Liver (tissue), 9 donors: Measurements from ENCODE around the gene IL17RC. TPM values are rescaled to one million over a fixed set of nuclear protein-coding genes. Genes with fewer than 3 reads are reported as not detected.
A peak's percentile ranks its signal among the peaks of the same experiment; 100 is the strongest.

Experiments
- DNase-seq: peaks from one replicate; pipeline ENCODE4 v3.0.0-alpha.2; 2017; ENCODE audit warnings: low spot score
- H3K27ac ChIP-seq, 2 donors: one replicate each; pipeline ENCODE4 v1.7.0; 2013; ENCODE audit warnings: inconsistent platforms in 2 of 2, low read length in 2 of 2, control low read depth in 1 of 2, low read depth in 1 of 2, mild to moderate bottlenecking in 1 of 2
- H3K27me3 ChIP-seq, 4 donors: one replicate each; pipeline versions ENCODE4 v1.6.1 to v1.7.0; 2013; ENCODE audit warnings: low read length in 3 of 4, inconsistent platforms in 1 of 4, mild to moderate bottlenecking in 1 of 4, moderate library complexity in 1 of 4; ENCODE audit not compliant: control insufficient read depth in 4 of 4, insufficient read depth in 4 of 4
- H3K36me3 ChIP-seq, 4 donors: one replicate each; pipeline versions ENCODE4 v1.6.1 to v1.7.0; 2013; ENCODE audit warnings: low read length in 3 of 4, mild to moderate bottlenecking in 3 of 4, low read depth in 1 of 4, moderate library complexity in 1 of 4; ENCODE audit not compliant: control insufficient read depth in 4 of 4, insufficient read depth in 3 of 4
- H3K4me1 ChIP-seq, 4 donors: one replicate each; pipeline versions ENCODE4 v1.6.1 to v1.7.0; 2013; ENCODE audit warnings: low read length in 3 of 4, mild to moderate bottlenecking in 3 of 4, moderate library complexity in 1 of 4; ENCODE audit not compliant: control insufficient read depth in 4 of 4, insufficient read depth in 4 of 4
- H3K4me3 ChIP-seq, 3 donors: one replicate each; pipeline versions ENCODE4 v1.6.1 to v1.7.0; 2013; ENCODE audit warnings: low read length in 3 of 3, control low read depth in 1 of 3, low read depth in 1 of 3, mild to moderate bottlenecking in 1 of 3
- H3K9ac ChIP-seq, 2 donors: one replicate each; pipeline ENCODE4 v1.7.0; 2013; ENCODE audit warnings: low read length in 2 of 2, mild to moderate bottlenecking in 2 of 2, moderate library complexity in 2 of 2, control low read depth in 1 of 2, low read depth in 1 of 2
- H3K9me3 ChIP-seq, 4 donors: one replicate each; pipeline versions ENCODE4 v1.6.1 to v1.7.0; 2013; ENCODE audit warnings: low read length in 3 of 4; ENCODE audit not compliant: control insufficient read depth in 4 of 4
- ATF3 ChIP-seq: IDR thresholded peaks from 2 replicates; pipeline ENCODE4 v1.6.1; 2016; ENCODE audit warnings: antibody characterized with exemption
- EGR1 ChIP-seq, 2 donors: IDR thresholded peaks; 2 replicates each; pipeline ENCODE4 v1.6.1; 2016 to 2018; ENCODE audit warnings: antibody characterized with exemption in 2 of 2, low read depth in 2 of 2
- FOXA1 ChIP-seq: IDR thresholded peaks from 2 replicates; pipeline ENCODE4 v1.6.1; 2016; ENCODE audit warnings: antibody characterized with exemption
- FOXA2 ChIP-seq: IDR thresholded peaks from 2 replicates; pipeline ENCODE4 v1.6.1; 2016; ENCODE audit warnings: antibody characterized with exemption
- GABPA ChIP-seq, 2 donors: IDR thresholded peaks in 1 of 2; conservative IDR thresholded peaks in 1 of 2; 2 replicates each; pipeline ENCODE4 v1.6.1; 2016; ENCODE audit warnings: antibody characterized with exemption in 2 of 2, mild to moderate bottlenecking in 1 of 2, moderate library complexity in 1 of 2
- HNF4A ChIP-seq, 2 donors: conservative IDR thresholded peaks; 2 replicates each; pipeline ENCODE4 v1.6.1; 2016; ENCODE audit warnings: antibody characterized with exemption in 2 of 2, mild to moderate bottlenecking in 2 of 2
- HNF4G ChIP-seq: IDR thresholded peaks from 2 replicates; pipeline ENCODE4 v1.6.1; 2016; ENCODE audit warnings: antibody characterized with exemption
- JUND ChIP-seq, 2 donors: IDR thresholded peaks; 2 replicates each; pipeline ENCODE4 v1.6.1; 2016; ENCODE audit warnings: antibody characterized with exemption in 2 of 2
- MAX ChIP-seq: IDR thresholded peaks from 2 replicates; pipeline ENCODE4 v1.6.1; 2016; ENCODE audit warnings: antibody characterized with exemption
- NR2F2 ChIP-seq: IDR thresholded peaks from 2 replicates; pipeline ENCODE4 v1.6.1; 2016; ENCODE audit warnings: antibody characterized with exemption
- RAD21 ChIP-seq, 2 donors: IDR thresholded peaks; 2 replicates each; pipeline ENCODE4 v1.6.1; 2016; ENCODE audit warnings: antibody characterized with exemption in 2 of 2, mild to moderate bottlenecking in 2 of 2
- REST ChIP-seq: IDR thresholded peaks from 2 replicates; pipeline ENCODE4 v1.6.1; 2016; ENCODE audit warnings: antibody characterized with exemption, mild to moderate bottlenecking
- RXRA ChIP-seq, 2 donors: IDR thresholded peaks; 2 replicates each; pipeline ENCODE4 v1.6.1; 2017 to 2018; ENCODE audit warnings: antibody characterized with exemption in 2 of 2, mild to moderate bottlenecking in 1 of 2
- SP1 ChIP-seq: IDR thresholded peaks from 2 replicates; pipeline ENCODE4 v1.6.1; 2018; ENCODE audit warnings: antibody characterized with exemption, mild to moderate bottlenecking
- TAF1 ChIP-seq: conservative IDR thresholded peaks from 2 replicates; pipeline ENCODE4 v1.6.1; 2016; ENCODE audit warnings: antibody characterized with exemption, mild to moderate bottlenecking
- YY1 ChIP-seq: IDR thresholded peaks from 2 replicates; pipeline ENCODE4 v1.6.1; 2016; ENCODE audit warnings: antibody characterized with exemption, mild to moderate bottlenecking
- ZBTB33 ChIP-seq: IDR thresholded peaks from 2 replicates; pipeline ENCODE4 v1.6.1; 2016; ENCODE audit warnings: antibody characterized with exemption
- WGBS: extraction: QIAGEN DNeasy Blood & Tissue Kit; methylation state at CpG from one replicate; pipeline ENCODE4 v1.1.7; 2013; 5-methylcytosine and 5-hydroxymethylcytosine counted together
- polyA plus RNA-seq, 2 donors: library from polyadenylated mRNA; stranded (reverse) in 1 of 2; unstranded in 1 of 2; fragments of 200-250 nt in 1 of 2; fragments of >200 nt in 1 of 2; fragmentation: Nextera tagmentation in 1 of 2; extraction: Ambion mirVana in 1 of 2; gene quantifications; one replicate each; pipeline versions ENCODE4 v1.2.1 to v1.2.3, GENCODE V29; 2013 to 2015
- total RNA-seq, 2 donors: library from RNA; depleted of rRNA; stranded (reverse); fragments of >200 nt; gene quantifications; one replicate each; pipeline ENCODE4 v1.2.3, GENCODE V29; 2014
- TF ChIP-seq, protein P1 (sequence below): fragments of 150-350 bp; IDR thresholded peaks from 2 replicates; pipeline ENCODE4 v1.5.1; 2017; ENCODE audit warnings: improper control_type of control experiment, low read depth, low read length; ENCODE audit not compliant: missing input control
- donor health status: healthy.
- donor health status: healthy.
- donor health status: healthy.
- donor health status: healthy.
- donor health status: healthy.

IL17RC gene
- total and polyA plus RNA-seq, 4 donors: 15.4 to 62.8 (median 25.7) TPM

GRCh38 chr3:9911863-9912262, 5.0 kb upstream of the IL17RC start:
- H3K4me1 ChIP-seq: peaks cover 23 to 89% (median 70%) of the 10 kb centered on the region in 4 donors
- WGBS: 79% methylated on average over 8 of the region's 8 CpGs
- no peak overlapping the region for H3K4me3 ChIP-seq
- H3K9ac ChIP-seq: no peak overlapping the region
- H3K36me3 ChIP-seq: no peaks in the 10 kb centered on the region
- peak overlapping the region in 1 of 2 donors; percentile 49 for H3K27ac ChIP-seq
- no peaks in the 10 kb centered on the region for H3K9me3 ChIP-seq
- TF ChIP-seq JUND (IDR thresholded peaks at IDR 0.05): no peak
- no peak for TF ChIP-seq SP1
- TF ChIP-seq FOXA1: no peak
- no peak for TF ChIP-seq MAX
- TF ChIP-seq, protein P1, sequence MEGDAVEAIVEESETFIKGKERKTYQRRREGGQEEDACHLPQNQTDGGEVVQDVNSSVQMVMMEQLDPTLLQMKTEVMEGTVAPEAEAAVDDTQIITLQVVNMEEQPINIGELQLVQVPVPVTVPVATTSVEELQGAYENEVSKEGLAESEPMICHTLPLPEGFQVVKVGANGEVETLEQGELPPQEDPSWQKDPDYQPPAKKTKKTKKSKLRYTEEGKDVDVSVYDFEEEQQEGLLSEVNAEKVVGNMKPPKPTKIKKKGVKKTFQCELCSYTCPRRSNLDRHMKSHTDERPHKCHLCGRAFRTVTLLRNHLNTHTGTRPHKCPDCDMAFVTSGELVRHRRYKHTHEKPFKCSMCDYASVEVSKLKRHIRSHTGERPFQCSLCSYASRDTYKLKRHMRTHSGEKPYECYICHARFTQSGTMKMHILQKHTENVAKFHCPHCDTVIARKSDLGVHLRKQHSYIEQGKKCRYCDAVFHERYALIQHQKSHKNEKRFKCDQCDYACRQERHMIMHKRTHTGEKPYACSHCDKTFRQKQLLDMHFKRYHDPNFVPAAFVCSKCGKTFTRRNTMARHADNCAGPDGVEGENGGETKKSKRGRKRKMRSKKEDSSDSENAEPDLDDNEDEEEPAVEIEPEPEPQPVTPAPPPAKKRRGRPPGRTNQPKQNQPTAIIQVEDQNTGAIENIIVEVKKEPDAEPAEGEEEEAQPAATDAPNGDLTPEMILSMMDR: no peak
- TF ChIP-seq YY1: no peak
- no peak for TF ChIP-seq TAF1
- no peak for TF ChIP-seq GABPA (IDR thresholded peaks at IDR 0.05 in 1 of 2, conservative IDR thresholded peaks at IDR 0.05 in 1 of 2)
- no peak for TF ChIP-seq EGR1 (IDR thresholded peaks at IDR 0.05; ENCODE audit: low read depth in 2 of 2)
- no peak for TF ChIP-seq REST
- TF ChIP-seq HNF4G: no peak
- no peak for TF ChIP-seq ZBTB33
- TF ChIP-seq FOXA2: no peak
- no peak for TF ChIP-seq ATF3
- TF ChIP-seq RAD21 (IDR thresholded peaks at IDR 0.05): no peak
- TF ChIP-seq NR2F2: no peak
- TF ChIP-seq RXRA (IDR thresholded peaks at IDR 0.05): no peak
- TF ChIP-seq HNF4A (conservative IDR thresholded peaks at IDR 0.05): no peak
- DNase-seq: no peak
- H3K27me3 ChIP-seq: no peaks in the 10 kb centered on the region
